HepG2 (cell line): Measurements from ENCODE around the gene EXOSC6. TPM values are rescaled to one million over a fixed set of nuclear protein-coding genes. Genes with fewer than 3 reads are reported as not detected.
A peak's percentile ranks its signal among the peaks of the same experiment; 100 is the strongest.

Source experiments
- FLYWCH1 ChIP-seq: sonication (generic); formaldehyde crosslinking; IDR thresholded peaks from 2 replicates; pipeline ENCODE4 v1.8.1; 2023; ENCODE audit warnings: mild to moderate bottlenecking, missing genetic modification reagents
- HNRNPH1 ChIP-seq: fragments of 200-400 bp; formaldehyde crosslinking; optimal IDR thresholded peaks from 2 replicates; pipeline ENCODE3; 2017; ENCODE audit warnings: mild to moderate bottlenecking, low read depth, low read length
- MEIS2 ChIP-seq: sonication (generic); formaldehyde crosslinking; IDR thresholded peaks from 2 replicates; pipeline ENCODE4 v1.9.0; 2021; ENCODE audit warnings: mild to moderate bottlenecking, missing genetic modification reagents
- NR2F2 ChIP-seq: IDR thresholded peaks from 2 replicates; pipeline ENCODE4 v1.6.1; 2012; ENCODE audit warnings: low read depth, inconsistent platforms, borderline replicate concordance
- PHF5A ChIP-seq: IDR thresholded peaks from one replicate; pipeline ENCODE4 v1.6.1; 2018; ENCODE audit warnings: low read depth, missing genetic modification reagents; ENCODE audit not compliant: unreplicated experiment
- SRSF1 ChIP-seq: fragments of 200-400 bp; formaldehyde crosslinking; optimal IDR thresholded peaks from 2 replicates; pipeline ENCODE3; 2017; ENCODE audit warnings: mild to moderate bottlenecking, low read depth, low read length, moderate library complexity
- SRSF9 ChIP-seq: fragments of 200-400 bp; formaldehyde crosslinking; IDR thresholded peaks from 2 replicates; pipeline ENCODE4 v1.6.1; 2018; ENCODE audit warnings: borderline replicate concordance, mild to moderate bottlenecking, low read depth, low read length; ENCODE audit not compliant: insufficient read depth, poor library complexity, severe bottlenecking
- ZFP62 ChIP-seq: sonication (generic); formaldehyde crosslinking; IDR thresholded peaks from 2 replicates; pipeline ENCODE4 v1.4.0; 2020; ENCODE audit warnings: missing genetic modification reagents
- ZIK1 ChIP-seq: sonication (generic); formaldehyde crosslinking; IDR thresholded peaks from 2 replicates; pipeline ENCODE4 v1.5.0; 2020; ENCODE audit warnings: mild to moderate bottlenecking, low read depth, missing genetic modification reagents, borderline replicate concordance
- ZNF292 ChIP-seq: sonication (generic); formaldehyde crosslinking; IDR thresholded peaks from 2 replicates; pipeline ENCODE4 v1.8.1; 2022; ENCODE audit warnings: mild to moderate bottlenecking, low read depth, missing genetic modification reagents, borderline replicate concordance
- ZNF296 ChIP-seq: sonication (generic); formaldehyde crosslinking; conservative IDR thresholded peaks from 2 replicates; pipeline ENCODE4 v1.5.0; 2020; ENCODE audit warnings: mild to moderate bottlenecking, missing genetic modification reagents
- ZNF816 ChIP-seq: sonication (generic); formaldehyde crosslinking; IDR thresholded peaks from 2 replicates; pipeline ENCODE4 v1.8.0; 2022; ENCODE audit warnings: missing genetic modification reagents, mild to moderate bottlenecking, borderline replicate concordance
- polyA plus RNA-seq, 8 experiments: library from polyadenylated mRNA; depleted of rRNA in 3 of 8; stranded (reverse) in 7 of 8; unstranded in 1 of 8; fragments of >200 nt; fragmentation: Illumina TruSeq in 4 of 8; extraction: Trizol in 4 of 8; gene quantifications; 2 replicates each; pipeline versions ENCODE4 v1.2.1 to v1.2.3, GENCODE V29; 2011 to 2016; ENCODE audit warnings: low read depth in 4 of 8, missing spikeins in 1 of 8, mixed read lengths in 1 of 8; ENCODE audit not compliant: insufficient read depth in 1 of 8
- total RNA-seq, 5 experiments: library from RNA; depleted of rRNA; stranded (reverse); fragments of >200 nt; fragmentation: Illumina TruSeq; extraction: Trizol; gene quantifications; 2 replicates each; pipeline ENCODE4 v1.2.3, GENCODE V29; 2016; ENCODE audit warnings: low read depth in 1 of 5
- TF ChIP-seq, protein P1 (sequence below): sonication (generic); formaldehyde crosslinking; IDR thresholded peaks from 2 replicates; pipeline ENCODE4 v1.4.0; 2020; ENCODE audit warnings: missing genetic modification reagents, borderline replicate concordance
- TF ChIP-seq, protein P2 (sequence below): sonication (generic); formaldehyde crosslinking; IDR thresholded peaks from 2 replicates; pipeline ENCODE4 v1.8.0; 2022; ENCODE audit warnings: mild to moderate bottlenecking, missing genetic modification reagents, borderline replicate concordance
- TF ChIP-seq, protein P3 (sequence below): sonication (generic); formaldehyde crosslinking; IDR thresholded peaks from 2 replicates; pipeline ENCODE4 v1.4.0; 2020; ENCODE audit warnings: missing genetic modification reagents

EXOSC6 gene
- total and polyA plus RNA-seq, 2 of the 13 experiments (the other 11 are each of a cell fraction or from before 2014, with no cell fraction given) = 13.1 to 39.9 TPM

DNA sequence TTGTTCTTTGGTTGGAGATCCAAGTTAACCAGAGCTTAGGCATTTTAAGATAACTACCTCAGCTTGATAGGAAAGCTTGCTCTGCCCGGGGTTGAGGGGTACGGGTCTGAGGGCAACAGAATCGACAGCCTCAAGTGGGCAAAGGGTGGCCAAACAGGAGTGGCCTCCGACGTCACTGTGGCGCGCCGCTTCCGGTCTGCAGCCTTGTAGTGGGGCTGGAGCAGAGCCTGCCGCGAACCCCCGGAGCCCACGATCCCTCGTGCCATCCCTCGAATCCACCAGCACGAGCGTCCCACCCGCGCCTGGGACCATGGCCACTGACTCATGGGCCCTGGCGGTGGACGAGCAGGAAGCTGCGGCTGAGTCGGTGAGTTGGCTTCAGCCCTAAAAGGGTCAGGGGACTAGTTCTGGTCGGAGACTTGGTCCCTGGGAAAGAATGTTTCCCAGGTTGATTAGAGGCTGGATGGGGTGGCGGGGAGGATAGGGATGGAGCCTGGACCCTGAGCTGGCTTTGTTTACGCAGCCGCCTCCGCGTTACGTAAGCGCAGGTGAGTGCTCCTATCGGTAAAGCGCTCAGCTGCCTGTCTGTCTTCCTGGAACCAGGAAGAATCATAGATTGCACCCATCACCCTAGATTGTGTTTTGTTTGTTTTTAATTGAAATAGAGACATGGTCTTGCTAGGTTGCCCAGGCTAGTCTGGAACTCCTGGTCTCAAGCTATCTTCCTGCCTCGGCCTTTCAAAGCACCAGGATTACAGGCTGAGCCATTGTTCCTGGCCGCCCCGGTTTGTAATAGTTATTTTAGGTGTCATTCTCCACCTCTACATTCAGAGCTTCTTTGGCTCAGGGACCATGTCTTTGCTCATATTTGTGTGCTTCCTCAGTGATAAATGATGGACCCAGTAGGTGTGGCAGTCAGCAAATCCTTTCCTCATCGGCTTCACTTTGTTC lies 47.5 kb upstream of the EXOSC6 start, which contains the start of gene DDX19B (continued):
- TF ChIP-seq ZIK1 (CRISPR knock-in tag) (peak; percentile 85), PHF5A (peak; percentile 65), ZNF816 (CRISPR knock-in tag) (0 out of 2 replicates have a peak, but pooled peaks have one; percentile 82), MEIS2 (CRISPR knock-in tag) (0 out of 2 replicates have a peak, but pooled peaks have one; percentile 19), ZFP62 (CRISPR knock-in tag) (no peak), ZNF296 (CRISPR knock-in tag) (no peak), SRSF9 (no peak), SRSF1 (peak; percentile 95), FLYWCH1 (CRISPR knock-in tag) (peak; percentile 86; the same call in 1 of the 2 replicates), HNRNPH1 (no peak), ZNF292 (peak; percentile 68; the same call in 1 of the 2 replicates), NR2F2 (no peak)
- TF ChIP-seq, protein P1, sequence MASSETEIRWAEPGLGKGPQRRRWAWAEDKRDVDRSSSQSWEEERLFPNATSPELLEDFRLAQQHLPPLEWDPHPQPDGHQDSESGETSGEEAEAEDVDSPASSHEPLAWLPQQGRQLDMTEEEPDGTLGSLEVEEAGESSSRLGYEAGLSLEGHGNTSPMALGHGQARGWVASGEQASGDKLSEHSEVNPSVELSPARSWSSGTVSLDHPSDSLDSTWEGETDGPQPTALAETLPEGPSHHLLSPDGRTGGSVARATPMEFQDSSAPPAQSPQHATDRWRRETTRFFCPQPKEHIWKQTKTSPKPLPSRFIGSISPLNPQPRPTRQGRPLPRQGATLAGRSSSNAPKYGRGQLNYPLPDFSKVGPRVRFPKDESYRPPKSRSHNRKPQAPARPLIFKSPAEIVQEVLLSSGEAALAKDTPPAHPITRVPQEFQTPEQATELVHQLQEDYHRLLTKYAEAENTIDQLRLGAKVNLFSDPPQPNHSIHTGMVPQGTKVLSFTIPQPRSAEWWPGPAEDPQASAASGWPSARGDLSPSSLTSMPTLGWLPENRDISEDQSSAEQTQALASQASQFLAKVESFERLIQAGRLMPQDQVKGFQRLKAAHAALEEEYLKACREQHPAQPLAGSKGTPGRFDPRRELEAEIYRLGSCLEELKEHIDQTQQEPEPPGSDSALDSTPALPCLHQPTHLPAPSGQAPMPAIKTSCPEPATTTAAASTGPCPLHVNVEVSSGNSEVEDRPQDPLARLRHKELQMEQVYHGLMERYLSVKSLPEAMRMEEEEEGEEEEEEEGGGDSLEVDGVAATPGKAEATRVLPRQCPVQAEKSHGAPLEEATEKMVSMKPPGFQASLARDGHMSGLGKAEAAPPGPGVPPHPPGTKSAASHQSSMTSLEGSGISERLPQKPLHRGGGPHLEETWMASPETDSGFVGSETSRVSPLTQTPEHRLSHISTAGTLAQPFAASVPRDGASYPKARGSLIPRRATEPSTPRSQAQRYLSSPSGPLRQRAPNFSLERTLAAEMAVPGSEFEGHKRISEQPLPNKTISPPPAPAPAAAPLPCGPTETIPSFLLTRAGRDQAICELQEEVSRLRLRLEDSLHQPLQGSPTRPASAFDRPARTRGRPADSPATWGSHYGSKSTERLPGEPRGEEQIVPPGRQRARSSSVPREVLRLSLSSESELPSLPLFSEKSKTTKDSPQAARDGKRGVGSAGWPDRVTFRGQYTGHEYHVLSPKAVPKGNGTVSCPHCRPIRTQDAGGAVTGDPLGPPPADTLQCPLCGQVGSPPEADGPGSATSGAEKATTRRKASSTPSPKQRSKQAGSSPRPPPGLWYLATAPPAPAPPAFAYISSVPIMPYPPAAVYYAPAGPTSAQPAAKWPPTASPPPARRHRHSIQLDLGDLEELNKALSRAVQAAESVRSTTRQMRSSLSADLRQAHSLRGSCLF (CRISPR knock-in tag) = no peak
- TF ChIP-seq, protein P2, sequence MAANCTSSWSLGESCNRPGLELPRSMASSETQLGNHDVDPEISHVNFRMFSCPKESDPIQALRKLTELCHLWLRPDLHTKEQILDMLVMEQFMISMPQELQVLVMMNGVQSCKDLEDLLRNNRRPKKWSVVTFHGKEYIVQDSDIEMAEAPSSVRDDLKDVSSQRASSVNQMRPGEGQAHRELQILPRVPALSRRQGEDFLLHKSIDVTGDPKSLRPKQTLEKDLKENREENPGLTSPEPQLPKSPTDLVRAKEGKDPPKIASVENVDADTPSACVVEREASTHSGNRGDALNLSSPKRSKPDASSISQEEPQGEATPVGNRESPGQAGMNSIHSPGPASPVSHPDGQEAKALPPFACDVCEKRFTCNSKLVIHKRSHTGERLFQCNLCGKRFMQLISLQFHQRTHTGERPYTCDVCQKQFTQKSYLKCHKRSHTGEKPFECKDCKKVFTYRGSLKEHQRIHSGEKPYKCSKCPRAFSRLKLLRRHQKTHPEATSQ (CRISPR knock-in tag) = peak; percentile 89
- TF ChIP-seq, protein P3, sequence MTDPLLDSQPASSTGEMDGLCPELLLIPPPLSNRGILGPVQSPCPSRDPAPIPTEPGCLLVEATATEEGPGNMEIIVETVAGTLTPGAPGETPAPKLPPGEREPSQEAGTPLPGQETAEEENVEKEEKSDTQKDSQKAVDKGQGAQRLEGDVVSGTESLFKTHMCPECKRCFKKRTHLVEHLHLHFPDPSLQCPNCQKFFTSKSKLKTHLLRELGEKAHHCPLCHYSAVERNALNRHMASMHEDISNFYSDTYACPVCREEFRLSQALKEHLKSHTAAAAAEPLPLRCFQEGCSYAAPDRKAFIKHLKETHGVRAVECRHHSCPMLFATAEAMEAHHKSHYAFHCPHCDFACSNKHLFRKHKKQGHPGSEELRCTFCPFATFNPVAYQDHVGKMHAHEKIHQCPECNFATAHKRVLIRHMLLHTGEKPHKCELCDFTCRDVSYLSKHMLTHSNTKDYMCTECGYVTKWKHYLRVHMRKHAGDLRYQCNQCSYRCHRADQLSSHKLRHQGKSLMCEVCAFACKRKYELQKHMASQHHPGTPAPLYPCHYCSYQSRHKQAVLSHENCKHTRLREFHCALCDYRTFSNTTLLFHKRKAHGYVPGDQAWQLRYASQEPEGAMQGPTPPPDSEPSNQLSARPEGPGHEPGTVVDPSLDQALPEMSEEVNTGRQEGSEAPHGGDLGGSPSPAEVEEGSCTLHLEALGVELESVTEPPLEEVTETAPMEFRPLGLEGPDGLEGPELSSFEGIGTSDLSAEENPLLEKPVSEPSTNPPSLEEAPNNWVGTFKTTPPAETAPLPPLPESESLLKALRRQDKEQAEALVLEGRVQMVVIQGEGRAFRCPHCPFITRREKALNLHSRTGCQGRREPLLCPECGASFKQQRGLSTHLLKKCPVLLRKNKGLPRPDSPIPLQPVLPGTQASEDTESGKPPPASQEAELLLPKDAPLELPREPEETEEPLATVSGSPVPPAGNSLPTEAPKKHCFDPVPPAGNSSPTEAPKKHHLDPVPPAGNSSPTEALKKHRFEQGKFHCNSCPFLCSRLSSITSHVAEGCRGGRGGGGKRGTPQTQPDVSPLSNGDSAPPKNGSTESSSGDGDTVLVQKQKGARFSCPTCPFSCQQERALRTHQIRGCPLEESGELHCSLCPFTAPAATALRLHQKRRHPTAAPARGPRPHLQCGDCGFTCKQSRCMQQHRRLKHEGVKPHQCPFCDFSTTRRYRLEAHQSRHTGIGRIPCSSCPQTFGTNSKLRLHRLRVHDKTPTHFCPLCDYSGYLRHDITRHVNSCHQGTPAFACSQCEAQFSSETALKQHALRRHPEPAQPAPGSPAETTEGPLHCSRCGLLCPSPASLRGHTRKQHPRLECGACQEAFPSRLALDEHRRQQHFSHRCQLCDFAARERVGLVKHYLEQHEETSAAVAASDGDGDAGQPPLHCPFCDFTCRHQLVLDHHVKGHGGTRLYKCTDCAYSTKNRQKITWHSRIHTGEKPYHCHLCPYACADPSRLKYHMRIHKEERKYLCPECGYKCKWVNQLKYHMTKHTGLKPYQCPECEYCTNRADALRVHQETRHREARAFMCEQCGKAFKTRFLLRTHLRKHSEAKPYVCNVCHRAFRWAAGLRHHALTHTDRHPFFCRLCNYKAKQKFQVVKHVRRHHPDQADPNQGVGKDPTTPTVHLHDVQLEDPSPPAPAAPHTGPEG (CRISPR knock-in tag) = no peak
